Measurements from ENCODE around the gene PSD. TPM values are rescaled to one million over a fixed set of nuclear protein-coding genes. Genes with fewer than 3 reads are reported as not detected.

PSD gene
- total and polyA plus RNA-seq, 9 of the 15 experiments (the other 6 are each of a cell fraction or from before 2014, with no cell fraction given): 0.11 to 1.7 (median 0.54) TPM; not detected in 2

- ChIA-PET CTCF (ENCODE audit: low intra/inter-chr PET ratio) (no interaction called here), POLR2A (interaction anchor here (0.6 to 1.1 kb wide), 4 partner anchors 9 to 214 kb away, joined by 3 read pairs; no protein-coding TSS in a partner anchor)
- FAIRE-seq (no peak), DNase-seq (ENCODE audit: extremely low read depth in 1 of 4, low spot score in 3 of 4) (no peak), ATAC-seq (no peak)
- Histone ChIP-seq H3K9me3 (replicated peaks; ENCODE audit: control insufficient read depth, insufficient read depth, low read depth, low read length) (no peaks in the 10 kb centered on the region), H3K4me2 (ENCODE audit: insufficient read depth, low read length) (no peak overlapping the region), H4K20me1 (replicated peaks; ENCODE audit: control insufficient read depth, insufficient read depth, low read length) (no peaks in the 10 kb centered on the region), H3K27ac (ENCODE audit: extremely low read depth, low read depth, low read length) (no peak overlapping the region), H3K9ac (ENCODE audit: insufficient read depth in 1 of 2, low read depth in 2 of 2, low read length in 2 of 2) (no peak overlapping the region), H3K4me1 (replicated peaks in 1 of 2; ENCODE audit: control insufficient read depth in 2 of 2, insufficient read depth in 2 of 2, low read length in 2 of 2) (peaks cover 0 to 3% of the 10 kb centered on the region in 2 experiments; a peak in 2 of 5 replicates), H3K4me3 (no peak overlapping the region), H3K79me2 (ENCODE audit: control insufficient read depth, insufficient read depth, low read length) (no peaks in the 10 kb centered on the region), H3K9me1 (ENCODE audit: control insufficient read depth, insufficient read depth, low read length) (no peaks in the 10 kb centered on the region), H3K36me3 (ENCODE audit: control insufficient read depth, insufficient read depth, low read length) (peaks cover 30% of the 10 kb centered on the region; the same call in 2 of the 3 replicates), H3K27me3 (ENCODE audit: control insufficient read depth in 2 of 2, insufficient read depth in 2 of 2, low read length in 2 of 2) (no peaks in the 10 kb centered on the region), H2AFZ (ENCODE audit: low read depth, low read length) (no peak overlapping the region)
- TF ChIP-seq, protein P1, sequence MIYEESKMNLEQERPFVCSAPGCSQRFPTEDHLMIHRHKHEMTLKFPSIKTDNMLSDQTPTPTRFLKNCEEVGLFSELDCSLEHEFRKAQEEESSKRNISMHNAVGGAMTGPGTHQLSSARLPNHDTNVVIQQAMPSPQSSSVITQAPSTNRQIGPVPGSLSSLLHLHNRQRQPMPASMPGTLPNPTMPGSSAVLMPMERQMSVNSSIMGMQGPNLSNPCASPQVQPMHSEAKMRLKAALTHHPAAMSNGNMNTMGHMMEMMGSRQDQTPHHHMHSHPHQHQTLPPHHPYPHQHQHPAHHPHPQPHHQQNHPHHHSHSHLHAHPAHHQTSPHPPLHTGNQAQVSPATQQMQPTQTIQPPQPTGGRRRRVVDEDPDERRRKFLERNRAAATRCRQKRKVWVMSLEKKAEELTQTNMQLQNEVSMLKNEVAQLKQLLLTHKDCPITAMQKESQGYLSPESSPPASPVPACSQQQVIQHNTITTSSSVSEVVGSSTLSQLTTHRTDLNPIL (CRISPR knock-in tag; IDR thresholded peaks at IDR 0.05): no peak
- no peak for TF ChIP-seq FOXK1 (CRISPR knock-in tag; IDR thresholded peaks at IDR 0.05; ENCODE audit: borderline replicate concordance)
- TF ChIP-seq ELK3 (CRISPR knock-in tag; IDR thresholded peaks at IDR 0.05): no peak
- TF ChIP-seq MTA3 (IDR thresholded peaks at IDR 0.05; ENCODE audit: borderline replicate concordance): no peak
- no peak for TF ChIP-seq GABPB2 (CRISPR knock-in tag; conservative IDR thresholded peaks at IDR 0.05)
- no peak for TF ChIP-seq ZNF707 (CRISPR knock-in tag; conservative IDR thresholded peaks at IDR 0.05)
- no peak for TF ChIP-seq MLLT1 (IDR thresholded peaks at IDR 0.05)
- TF ChIP-seq MXI1 (IDR thresholded peaks at IDR 0.05; ENCODE audit: low read depth, low read length): no peak
- no peak for TF ChIP-seq MEF2A (IDR thresholded peaks at IDR 0.05; ENCODE audit: control insufficient read depth, low read depth, low read length)
- TF ChIP-seq ZKSCAN3 (CRISPR knock-in tag; IDR thresholded peaks at IDR 0.05): no peak
- TF ChIP-seq HDAC3 (IDR thresholded peaks at IDR 0.05; ENCODE audit: borderline replicate concordance, partially characterized antibody): no peak
- TF ChIP-seq BRD9 (IDR thresholded peaks at IDR 0.05; ENCODE audit: low read depth, partially characterized antibody): no peak
- no peak for TF ChIP-seq ZNF639 (CRISPR knock-in tag; conservative IDR thresholded peaks at IDR 0.05 in 1 of 2, IDR thresholded peaks at IDR 0.05 in 1 of 2)
- in situ Hi-C loops (cut with MboI): loop anchor here (25.0 kb wide), 1 partner anchor 205 kb away; no protein-coding TSS in a partner anchor
- WGBS (ENCODE audit: insufficient coverage, low coverage, missing lambda C conversion rate): 93% methylated on average over 5 of the region's 9 CpGs
- intact Hi-C loops (cut with micrococcal nuclease): no loop called here
- BruUV-seq (replicated peaks): no TSS peak
These were observed 36.6 kb downstream of the PSD start for GRCh38 chr10:102381983-102382382.
